ENCODE measurements around the gene CRYBG2. TPM values are rescaled to one million over a fixed set of nuclear protein-coding genes. Genes with fewer than 3 reads are reported as not detected.

The CRYBG2 gene
- total and polyA plus RNA-seq, 7 donors: 0.01 to 2.9 (median 0.56) TPM; not detected in 4

DNA sequence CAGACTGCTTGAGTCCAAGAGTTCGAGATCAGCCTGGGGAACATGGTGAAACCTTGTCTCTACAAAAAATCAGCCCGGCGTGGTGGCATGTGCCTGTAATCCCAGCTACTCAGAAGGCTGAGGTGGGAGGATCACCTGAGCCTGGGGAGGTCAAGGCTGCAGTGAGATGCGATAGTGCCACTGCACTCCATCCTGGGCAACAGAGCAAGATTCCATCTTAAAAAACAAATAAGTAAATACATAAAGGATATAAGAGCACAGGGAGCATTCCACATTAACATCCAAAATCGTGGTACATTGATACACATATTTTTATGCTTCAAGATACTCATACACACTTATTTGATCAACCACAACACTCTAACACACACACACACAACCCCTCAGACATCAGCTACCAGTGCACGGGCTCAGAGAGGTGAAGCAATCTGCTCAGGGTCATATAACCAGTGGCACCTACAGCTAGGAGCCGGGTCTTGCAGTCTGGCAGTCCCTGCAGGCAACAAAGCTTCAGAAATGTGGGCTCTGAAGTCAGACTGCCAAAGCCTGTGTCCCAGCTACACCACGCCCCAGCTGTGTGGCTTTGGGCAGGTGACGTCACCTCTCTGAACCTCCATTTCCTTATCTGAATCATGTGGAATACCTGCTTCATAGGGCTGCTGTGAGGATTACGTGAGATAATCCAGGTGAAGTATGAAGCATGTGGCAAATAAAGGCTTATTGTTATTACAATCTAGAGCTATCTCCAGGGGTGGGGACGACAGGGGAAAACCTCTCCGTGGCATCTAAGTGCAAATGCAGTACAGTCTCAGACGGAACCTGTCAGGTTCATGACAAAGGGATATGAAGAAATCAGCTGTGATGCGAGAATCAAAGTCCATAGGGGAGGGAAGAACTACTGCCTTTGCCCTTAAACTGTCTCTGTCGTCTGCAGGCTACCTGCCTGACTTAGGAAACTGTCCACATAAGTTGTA is 4.8 kb upstream of the CRYBG2 start:
- no peak for DNase-seq
- Histone ChIP-seq H3K4me1 (no peaks in the 10 kb centered on the region), H3K9me3 (no peaks in the 10 kb centered on the region), H3K27ac (no peak overlapping the region), H3K4me3 (no peak overlapping the region), H3K36me3 (ENCODE audit: insufficient read depth in 1 of 2, low read depth in 1 of 2) (no peaks in the 10 kb centered on the region), H3K27me3 (ENCODE audit: insufficient read depth in 3 of 3, low read length in 2 of 3) (peaks cover 0 to 71% (median 15%) of the 10 kb centered on the region in 3 donors)
- no peak for ATAC-seq
- no peak for TF ChIP-seq CTCF (IDR thresholded peaks at IDR 0.05)
- intact Hi-C loops (cut with DNase I): no loop called here
- 48 to 52% (median 52%) methylated on average over 15 of the region's 15 CpGs for WGBS, 3 donors

DNA sequence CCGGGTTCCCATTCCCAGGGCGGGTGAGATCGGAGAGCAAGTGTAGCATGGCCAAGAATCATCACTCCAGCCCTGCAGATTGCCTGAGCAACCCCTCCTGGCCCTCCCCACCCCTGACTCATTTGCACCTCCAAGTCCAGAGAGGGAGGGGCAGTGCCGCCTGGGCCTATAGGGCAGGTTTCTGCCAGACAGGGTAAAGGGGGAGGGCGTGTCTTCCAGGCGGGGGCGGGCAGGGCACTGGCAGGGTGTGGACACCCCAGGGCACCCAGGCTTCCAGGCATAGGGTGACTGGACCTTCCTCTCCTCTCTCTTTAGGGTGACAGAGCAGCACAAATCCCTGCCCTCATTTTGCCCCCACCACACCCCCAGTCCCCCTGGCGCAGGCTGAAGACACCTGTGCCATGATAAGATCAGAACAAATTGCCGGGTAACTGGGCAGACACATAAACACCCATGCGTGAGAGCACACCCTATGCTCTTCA is 3.2 kb upstream of the CRYBG2 start:
- no peak for DNase-seq
- H3K27me3 ChIP-seq (ENCODE audit: insufficient read depth in 3 of 3, low read length in 2 of 3): peaks cover 0 to 63% (median 13%) of the 10 kb centered on the region in 3 donors
- WGBS, 3 donors: 55 to 72% (median 63%) methylated on average over 10 of the region's 10 CpGs

GRCh38 chr1:26356106-26356505 is 2.2 kb upstream of the CRYBG2 start:
- Histone ChIP-seq H3K36me3 (ENCODE audit: insufficient read depth in 1 of 2, low read depth in 1 of 2) (no peaks in the 10 kb centered on the region), H3K4me1 (no peaks in the 10 kb centered on the region), H3K27me3 (ENCODE audit: insufficient read depth in 3 of 3, low read length in 2 of 3) (peaks cover 0 to 52% (median 15%) of the 10 kb centered on the region in 3 donors), H3K4me3 (no peak overlapping the region), H3K27ac (no peak overlapping the region), H3K9me3 (no peaks in the 10 kb centered on the region)
- DNase-seq (no peak), ATAC-seq (no peak)
- intact Hi-C loops (cut with DNase I): no loop called here
- TF ChIP-seq CTCF (IDR thresholded peaks at IDR 0.05): no peak
- WGBS, 3 donors: 76 to 85% (median 77%) methylated on average over 5 of the region's 5 CpGs

More for the DNA sequence above, 3.2 kb upstream of the CRYBG2 start:
- no peaks in the 10 kb centered on the region for H3K36me3 ChIP-seq (ENCODE audit: insufficient read depth in 1 of 2, low read depth in 1 of 2)
- no peaks in the 10 kb centered on the region for H3K9me3 ChIP-seq
- intact Hi-C loops (cut with DNase I): no loop called here
- H3K4me1 ChIP-seq: no peaks in the 10 kb centered on the region
- ATAC-seq: no peak
- H3K4me3 ChIP-seq: no peak overlapping the region
- no peak for TF ChIP-seq CTCF (IDR thresholded peaks at IDR 0.05)
- H3K27ac ChIP-seq: no peak overlapping the region

GRCh38 chr1:26354972-26355371 is 1.0 kb upstream of the CRYBG2 start:
- Histone ChIP-seq H3K27ac (no peak overlapping the region), H3K4me1 (no peaks in the 10 kb centered on the region), H3K27me3 (ENCODE audit: insufficient read depth in 3 of 3, low read length in 2 of 3) (peaks cover 0 to 41% (median 6%) of the 10 kb centered on the region in 3 donors), H3K9me3 (no peaks in the 10 kb centered on the region), H3K4me3 (no peak overlapping the region), H3K36me3 (ENCODE audit: insufficient read depth in 1 of 2, low read depth in 1 of 2) (no peaks in the 10 kb centered on the region)
- intact Hi-C loops (cut with DNase I): no loop called here
- ATAC-seq (no peak), DNase-seq (no peak)
- 90 to 92% (median 91%) methylated on average over 8 to 9 of the region's 9 CpGs for WGBS, 3 donors
- TF ChIP-seq CTCF (IDR thresholded peaks at IDR 0.05): no peak
